Keratinocyte (primary cell): Measurements from ENCODE around the gene SEC24C. TPM values are rescaled to one million over a fixed set of nuclear protein-coding genes. Genes with fewer than 3 reads are reported as not detected.

Experiments
- DNase-seq: peaks from one replicate; pipeline ENCODE4 v3.0.0-alpha.2; 2011; ENCODE audit warnings: low read depth, missing footprints, low spot score
- FAIRE-seq: peaks from 2 replicates; lab custom pipeline; 2011; peaks lifted over from hg19 to GRCh38; lab: Jason Lieb, UNC
- H2AFZ ChIP-seq: 2 replicates; pipeline ENCODE4 v1.6.0; 2012; ENCODE audit warnings: low read length, control low read depth, inconsistent platforms; ENCODE audit not compliant: control insufficient read depth
- H3K27ac ChIP-seq: 2 replicates; pipeline ENCODE4 v1.5.1; 2011; ENCODE audit warnings: low read length; ENCODE audit not compliant: control insufficient read depth, insufficient read depth
- H3K27me3 ChIP-seq: 3 replicates; pipeline ENCODE4 v1.6.0; 2011; ENCODE audit warnings: low read length; ENCODE audit not compliant: control insufficient read depth, insufficient read depth; ENCODE audit errors: extremely low read depth
- H3K36me3 ChIP-seq, 2 experiments: 2 replicates in 1 of 2; 3 replicates in 1 of 2; pipeline ENCODE4 v1.5.1; 2011; ENCODE audit warnings: low read length in 2 of 2, mild to moderate bottlenecking in 1 of 2; ENCODE audit not compliant: control insufficient read depth in 2 of 2, insufficient read depth in 2 of 2; ENCODE audit errors: extremely low read depth in 1 of 2
- H3K4me1 ChIP-seq: 3 replicates; pipeline ENCODE4 v1.5.1; 2011; ENCODE audit warnings: low read length; ENCODE audit not compliant: control insufficient read depth, insufficient read depth; ENCODE audit errors: extremely low read depth
- H3K4me2 ChIP-seq: 3 replicates; pipeline ENCODE4 v1.6.0; 2011; ENCODE audit warnings: low read depth, low read length; ENCODE audit not compliant: control insufficient read depth, insufficient read depth; ENCODE audit errors: extremely low read depth
- H3K4me3 ChIP-seq, 3 experiments: fragments of 200-600 bp in 1 of 3; sonication (generic) in 1 of 3; 2 replicates in 2 of 3; 3 replicates in 1 of 3; pipeline ENCODE4 v1.5.1; 2011 to 2016; ENCODE audit warnings: low read length in 3 of 3, mild to moderate bottlenecking in 3 of 3, control low read depth in 2 of 3, inconsistent platforms in 1 of 3, low read depth in 1 of 3, mixed read lengths in 1 of 3, mixed run types in 1 of 3, moderate library complexity in 1 of 3; ENCODE audit not compliant: control insufficient read depth in 2 of 3, insufficient read depth in 2 of 3; ENCODE audit errors: extremely low read depth in 1 of 3
- H3K79me2 ChIP-seq: 2 replicates; pipeline ENCODE4 v1.6.0; 2012; ENCODE audit warnings: low read length; ENCODE audit not compliant: control insufficient read depth, insufficient read depth
- H3K9ac ChIP-seq: 3 replicates; pipeline ENCODE4 v1.6.0; 2011; ENCODE audit warnings: low read length; ENCODE audit not compliant: control insufficient read depth, insufficient read depth; ENCODE audit errors: extremely low read depth
- H3K9me1 ChIP-seq: 3 replicates; pipeline ENCODE4 v1.6.0; 2011; ENCODE audit warnings: low read length; ENCODE audit not compliant: control insufficient read depth, insufficient read depth; ENCODE audit errors: extremely low read depth
- H3K9me3 ChIP-seq: 2 replicates; pipeline ENCODE4 v1.5.1; 2012; ENCODE audit warnings: low read depth, low read length; ENCODE audit not compliant: control insufficient read depth
- H4K20me1 ChIP-seq: 3 replicates; pipeline ENCODE4 v1.6.0; 2011; ENCODE audit warnings: low read length; ENCODE audit not compliant: control insufficient read depth, insufficient read depth; ENCODE audit errors: extremely low read depth
- CTCF ChIP-seq, 3 experiments: IDR thresholded peaks in 1 of 3; conservative IDR thresholded peaks in 1 of 3; optimal IDR thresholded peaks in 1 of 3; 2 replicates in 2 of 3; 3 replicates in 1 of 3; pipeline versions ENCODE3 to v1.5.1; 2011; ENCODE audit warnings: low read length in 3 of 3, mild to moderate bottlenecking in 3 of 3, moderate library complexity in 2 of 3, control low read depth in 1 of 3, inconsistent platforms in 1 of 3; ENCODE audit not compliant: insufficient read depth in 2 of 3; ENCODE audit errors: extremely low read depth in 1 of 3
- EZH2 ChIP-seq: IDR thresholded peaks from one replicate; pipeline ENCODE4 v1.6.1; 2012; ENCODE audit warnings: inconsistent platforms, mild to moderate bottlenecking, low read length, moderate library complexity
- dilution Hi-C: fragments of 300-500 bp; cut with MboI; formaldehyde crosslinking; loops from one replicate; pipeline ENCODE4 v1.7.0; 2020; ENCODE audit warnings: low sequenced_read_pairs; ENCODE audit not compliant: extremely low pct_ligation_motif_present
- polyA plus RNA-seq, 5 experiments: library from polyadenylated mRNA; depleted of rRNA in 3 of 5; stranded (reverse) in 3 of 5; stranded (forward) in 1 of 5; unstranded in 1 of 5; fragments of >200 nt; gene quantifications; 1 replicate in 1 of 5; 2 replicates in 3 of 5; 3 replicates in 1 of 5; pipeline versions ENCODE4 v1.2.1 to v1.2.3, GENCODE V29; 2011 to 2012; ENCODE audit warnings: missing spikeins in 2 of 5, low read depth in 1 of 5, low replicate concordance in 1 of 5

Gene SEC24C
- polyA plus RNA-seq, 1 donor (not counting 4 experiments of a cell fraction or from before 2014, with no cell fraction given) = 65.3 TPM

DNA sequence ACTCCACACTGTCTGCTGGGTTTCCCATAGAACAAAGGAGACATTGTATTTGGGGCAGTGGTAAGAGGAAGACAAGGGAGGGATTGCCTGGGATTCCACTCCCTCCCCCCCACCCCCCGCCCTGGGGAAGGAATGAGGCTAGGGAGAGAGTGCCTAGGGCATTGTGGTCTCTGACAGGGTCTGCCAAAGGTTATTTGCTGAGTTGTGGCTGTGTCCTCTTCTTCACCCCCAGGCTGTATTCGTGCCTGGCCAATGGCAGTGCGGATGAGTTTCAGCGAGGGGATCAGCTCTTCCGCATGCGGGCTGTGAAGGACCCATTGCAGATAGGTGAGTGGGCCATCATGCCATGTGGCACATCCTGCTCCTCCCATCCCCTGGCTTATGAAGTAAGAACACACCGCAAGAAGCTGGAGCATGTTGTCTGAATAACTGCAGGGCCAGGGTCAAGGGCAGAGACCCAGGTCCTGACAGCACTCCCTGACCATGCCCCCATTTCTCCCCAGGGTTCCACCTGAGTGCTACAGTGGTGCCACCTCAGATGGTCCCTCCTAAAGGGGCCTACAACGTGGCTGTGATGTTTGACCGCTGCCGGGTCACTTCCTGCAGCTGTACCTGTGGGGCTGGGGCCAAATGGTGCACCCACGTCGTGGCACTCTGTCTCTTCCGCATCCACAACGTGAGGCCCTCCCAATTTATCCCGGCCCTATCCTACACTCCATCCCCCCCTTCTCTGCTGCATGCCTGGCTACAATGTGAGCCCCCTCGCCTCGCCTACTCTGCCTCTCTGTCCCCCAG, 44.9 kb downstream of the SEC24C start:
- no peak overlapping the region for H3K4me2 ChIP-seq
- H3K79me2 ChIP-seq = peaks cover 34% of the 10 kb centered on the region
- no peak for TF ChIP-seq CTCF (optimal IDR thresholded peaks at IDR 0.05 in 1 of 3, IDR thresholded peaks at IDR 0.05 in 1 of 3, conservative IDR thresholded peaks at IDR 0.05 in 1 of 3; ENCODE audit: extremely low read depth in 1 of 3, insufficient read depth in 2 of 3, low read length in 3 of 3)
- no peak for TF ChIP-seq EZH2
- no peak for DNase-seq
- H4K20me1 ChIP-seq = peaks cover 3% of the 10 kb centered on the region
- H3K27me3 ChIP-seq = no peaks in the 10 kb centered on the region
- peaks cover 11% of the 10 kb centered on the region for H3K4me1 ChIP-seq
- H3K36me3 ChIP-seq = peaks cover 29 to 37% of the 10 kb centered on the region in 2 experiments
- H3K9me1 ChIP-seq = peaks cover under 1% of the 10 kb centered on the region
- no peak overlapping the region for H2AFZ ChIP-seq
- H3K4me3 ChIP-seq = no peak overlapping the region
- dilution Hi-C loops = no loop called here
- H3K27ac ChIP-seq = no peak overlapping the region
- no peak for FAIRE-seq
- no peaks in the 10 kb centered on the region for H3K9me3 ChIP-seq
- H3K9ac ChIP-seq = no peak overlapping the region

GRCh38 chr10:73789659-73790055, 45.5 kb downstream of the SEC24C start:
- no peak overlapping the region for H3K9ac ChIP-seq
- H4K20me1 ChIP-seq = peaks cover 7% of the 10 kb centered on the region
- H3K36me3 ChIP-seq = peaks cover 32 to 43% of the 10 kb centered on the region in 2 experiments
- no peaks in the 10 kb centered on the region for H3K27me3 ChIP-seq
- H3K4me3 ChIP-seq = no peak overlapping the region
- dilution Hi-C loops = no loop called here
- H3K4me1 ChIP-seq = peaks cover 11% of the 10 kb centered on the region
- TF ChIP-seq EZH2 (no peak), CTCF (optimal IDR thresholded peaks at IDR 0.05 in 1 of 3, IDR thresholded peaks at IDR 0.05 in 1 of 3, conservative IDR thresholded peaks at IDR 0.05 in 1 of 3; ENCODE audit: extremely low read depth in 1 of 3, insufficient read depth in 2 of 3, low read length in 3 of 3) (no peak)
- no peak overlapping the region for H3K4me2 ChIP-seq
- no peak for DNase-seq
- H3K9me1 ChIP-seq = peaks cover 3% of the 10 kb centered on the region
- H3K79me2 ChIP-seq = peaks cover 28% of the 10 kb centered on the region
- no peak overlapping the region for H3K27ac ChIP-seq
- H3K9me3 ChIP-seq = no peaks in the 10 kb centered on the region
- no peak for FAIRE-seq
- no peak overlapping the region for H2AFZ ChIP-seq
